ENCODE measurements around the gene NDUFB10.
"Not testable (repeated sequence)": the region's sequence is repeated elsewhere in the genome, so short reads cannot be mapped to it uniquely, and the experiment has no call there.

Gene NDUFB10

DNA sequence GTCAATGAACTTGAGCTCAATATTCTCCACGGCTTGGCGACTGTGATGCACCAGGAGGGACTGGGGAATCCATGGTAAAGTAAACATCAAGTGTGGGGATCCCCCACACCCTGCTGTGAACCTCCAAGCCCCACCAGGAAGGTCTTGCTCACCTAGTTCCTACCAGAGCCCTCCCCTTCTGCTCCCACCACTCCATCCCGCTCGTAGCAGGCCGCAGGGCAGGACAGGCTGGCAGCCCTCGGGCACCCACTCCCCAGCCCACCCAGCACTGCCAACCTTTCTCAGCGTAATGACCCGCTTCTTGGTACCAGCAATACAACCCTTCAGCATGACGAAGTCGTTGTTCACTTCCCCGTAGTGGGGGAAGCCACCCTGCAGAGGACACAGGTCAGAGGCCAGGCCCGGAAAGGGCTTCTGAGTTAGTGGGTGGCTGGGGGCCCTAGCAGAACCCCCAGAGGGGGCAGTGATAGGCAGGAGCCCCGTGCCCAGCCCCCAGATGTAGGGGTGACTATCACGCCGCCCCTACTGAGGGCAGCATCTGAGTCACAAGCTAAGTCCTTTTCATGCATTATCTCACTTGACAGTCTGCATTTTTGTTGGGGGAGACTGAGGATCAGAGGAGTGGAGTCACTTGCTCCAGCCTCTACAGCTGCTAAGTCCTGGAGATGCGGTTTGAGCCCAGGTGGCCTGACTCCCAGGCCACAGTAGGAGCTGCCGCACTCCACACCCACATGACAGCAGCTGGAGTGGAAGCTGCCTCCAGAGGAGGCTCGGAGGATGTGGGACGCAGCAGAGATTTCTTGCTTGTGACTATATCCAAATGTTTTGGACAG, 13.6 kb upstream of the NDUFB10 start:
- in situ Hi-C loops (cut with MboI; ENCODE audit: low sequenced_read_pairs): no loop called here

DNA sequence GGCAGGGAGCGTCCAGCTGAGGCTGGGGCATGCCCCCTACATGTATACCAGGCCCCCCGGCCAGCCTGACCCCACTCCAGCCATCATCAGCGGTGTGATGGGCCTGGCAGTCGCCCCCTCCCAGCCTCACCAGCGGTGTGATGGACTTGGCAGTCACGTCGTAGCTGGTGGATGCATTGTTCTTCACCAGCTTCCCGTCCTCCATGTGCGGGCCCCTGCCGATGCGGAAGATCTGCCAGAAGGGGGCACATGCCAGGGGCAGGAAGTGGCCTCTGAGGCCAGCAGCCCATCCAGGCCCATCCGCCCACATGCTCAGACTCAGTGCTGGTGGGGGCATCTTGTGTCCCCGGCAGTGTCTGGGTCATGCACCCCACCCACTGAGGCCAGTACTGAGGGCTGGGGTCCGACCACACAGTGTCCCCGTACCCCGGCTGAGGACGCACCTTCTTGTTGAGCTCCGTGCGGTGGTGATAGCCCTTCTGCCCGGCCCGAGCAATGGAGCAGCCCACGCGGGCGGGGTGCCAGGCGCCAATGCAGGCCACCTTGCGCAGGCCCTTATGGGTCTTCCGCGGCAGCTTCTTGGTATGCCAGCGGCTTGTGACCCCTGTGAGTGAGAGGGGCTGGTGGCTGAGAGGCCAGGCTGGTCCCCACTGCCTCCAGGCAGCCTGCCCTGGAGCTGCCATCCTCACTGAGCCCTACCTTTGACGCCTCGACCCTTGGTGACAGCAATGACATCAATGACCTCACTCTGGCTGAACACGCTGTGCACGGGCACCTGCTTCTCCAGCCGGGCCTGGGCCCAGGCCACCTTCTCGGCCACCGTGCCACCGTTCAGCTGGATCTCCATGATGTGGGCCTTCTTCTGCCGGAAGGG, 12.6 kb upstream of the NDUFB10 start:
- in situ Hi-C loops (cut with MboI; ENCODE audit: low sequenced_read_pairs): no loop called here

DNA sequence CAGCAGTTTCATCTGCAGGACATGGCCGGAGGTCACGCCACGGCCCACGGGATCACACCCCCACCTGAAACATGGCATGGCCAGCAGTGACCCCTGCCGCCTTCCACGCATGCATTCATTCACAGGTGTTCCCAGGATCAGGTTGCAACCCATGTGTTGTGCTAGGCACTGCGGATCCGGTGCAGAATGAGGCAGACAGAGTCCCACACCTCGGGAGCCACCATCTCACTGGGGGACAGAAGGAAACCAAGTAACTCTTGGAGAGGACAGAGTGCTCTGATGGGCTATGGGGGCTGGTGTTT, 12.0 kb upstream of the NDUFB10 start:
- in situ Hi-C loops (cut with MboI; ENCODE audit: low sequenced_read_pairs): no loop called here

DNA sequence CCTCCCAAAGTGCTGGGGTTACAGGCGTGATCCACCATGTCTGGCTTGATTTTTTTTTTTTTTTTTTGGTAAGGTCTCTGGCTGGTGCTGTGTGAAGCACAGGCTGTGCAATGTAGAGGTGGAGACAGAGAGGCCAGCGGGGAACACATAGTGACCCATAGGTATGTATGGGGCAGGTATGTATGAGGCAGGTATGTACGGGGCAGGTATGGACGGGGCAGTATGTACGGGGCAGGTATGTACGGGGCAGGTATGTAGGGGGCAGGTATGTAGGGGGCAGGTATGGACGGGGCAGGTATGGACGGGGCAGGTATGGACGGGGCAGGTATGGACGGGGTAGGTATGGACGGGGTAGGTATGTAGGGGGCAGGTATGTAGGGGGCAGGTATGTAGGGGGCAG, 9.8 kb upstream of the NDUFB10 start:
- in situ Hi-C loops (cut with MboI; ENCODE audit: low sequenced_read_pairs): no loop called here

DNA sequence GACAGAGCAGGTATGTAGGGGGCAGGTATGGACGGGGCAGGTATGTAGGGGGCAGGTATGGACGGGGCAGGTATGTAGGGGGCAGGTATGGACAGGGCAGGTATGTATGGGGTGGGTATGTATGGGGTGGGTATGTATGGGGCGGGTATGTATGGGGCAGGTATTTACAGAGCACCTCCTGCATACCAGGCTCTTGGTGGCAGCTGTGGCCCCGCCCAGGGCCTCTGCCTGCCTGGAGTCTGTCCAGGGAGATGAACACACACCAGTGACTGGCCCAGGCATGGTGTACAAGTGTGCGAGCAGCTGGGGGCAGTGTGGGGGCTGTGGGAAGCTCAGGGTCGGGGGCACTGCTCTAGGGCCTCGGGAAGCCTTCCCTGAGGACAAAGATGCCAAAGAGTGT, 9.3 kb upstream of the NDUFB10 start:
- in situ Hi-C loops (cut with MboI; ENCODE audit: low sequenced_read_pairs): no loop called here

DNA sequence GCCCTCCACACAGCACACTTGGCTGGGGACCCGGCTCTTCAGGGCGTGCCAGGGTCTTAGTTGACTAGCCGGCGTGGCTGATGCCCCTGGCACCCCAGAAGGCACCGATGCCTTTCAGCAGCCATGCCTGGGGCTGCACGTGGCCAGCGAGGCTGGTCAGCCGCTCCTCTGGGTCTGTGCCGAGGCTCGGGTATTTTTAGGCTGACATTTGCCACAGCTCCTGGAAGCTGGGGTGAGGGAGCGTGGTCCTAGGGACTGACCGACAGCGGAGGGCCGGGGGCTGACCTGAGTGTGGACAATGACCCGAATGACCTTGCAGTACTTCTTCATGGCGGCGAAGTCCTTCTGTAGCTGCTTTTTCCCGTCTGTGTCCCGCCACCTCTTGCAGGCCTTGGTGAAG, 8.8 kb upstream of the NDUFB10 start:
- in situ Hi-C loops (cut with MboI; ENCODE audit: low sequenced_read_pairs): no loop called here

DNA sequence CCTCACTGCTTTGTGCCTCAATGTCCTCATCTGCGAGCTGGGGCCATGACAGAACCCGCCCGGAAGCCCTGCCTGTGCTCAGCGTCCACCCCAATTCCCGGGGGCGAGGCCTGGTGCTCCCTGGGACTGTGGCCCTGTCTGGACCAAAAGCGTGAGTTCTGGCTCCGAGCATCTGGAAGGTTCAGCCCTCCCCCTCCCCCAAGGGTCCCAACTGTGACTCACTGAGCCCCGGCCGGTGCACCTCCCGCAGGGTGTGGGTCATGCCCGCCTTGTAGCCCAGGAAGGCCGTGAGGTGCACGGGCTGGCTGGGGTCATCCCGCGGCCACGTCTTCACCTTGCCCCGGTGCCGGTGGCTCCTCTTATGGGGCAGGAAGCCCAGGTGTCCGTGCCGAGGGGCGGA, 5.6 kb upstream of the NDUFB10 start:
- in situ Hi-C loops (cut with MboI; ENCODE audit: low sequenced_read_pairs): no loop called here

DNA sequence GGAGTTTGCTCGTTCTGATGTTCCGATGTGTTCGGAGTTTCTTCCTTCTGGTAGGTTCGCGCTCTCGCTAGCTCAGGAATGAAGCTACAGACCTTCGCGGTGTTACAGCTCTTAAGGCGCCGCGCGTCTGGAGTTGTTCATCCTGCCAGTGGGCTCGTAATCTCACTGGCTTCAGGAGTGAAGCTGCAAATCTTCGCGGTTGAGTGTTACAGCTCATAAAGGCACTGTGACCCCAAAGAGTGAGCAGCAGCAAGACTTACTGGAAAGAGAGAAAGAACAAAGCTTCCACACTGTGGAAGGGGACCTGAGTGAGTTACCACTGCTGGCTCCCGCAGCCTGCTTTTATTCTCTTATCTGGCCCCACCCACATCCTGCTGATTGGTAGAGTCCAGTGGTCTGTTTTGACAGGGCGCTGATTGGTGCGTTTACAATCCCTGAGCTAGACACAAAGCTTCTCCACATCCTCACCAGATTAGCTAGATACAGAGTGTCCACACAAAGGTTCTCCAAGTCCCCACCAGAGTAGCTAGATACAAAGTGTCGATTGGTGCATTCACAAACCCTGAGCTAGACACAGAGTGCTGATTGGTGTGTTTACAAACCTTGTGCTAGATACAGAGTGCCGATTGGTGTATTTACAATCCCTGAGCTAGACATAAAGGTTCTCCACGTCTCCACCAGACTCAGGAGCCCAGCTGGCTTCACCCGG, 1.8 kb upstream of the NDUFB10 start:
- in situ Hi-C loops (cut with MboI; ENCODE audit: low sequenced_read_pairs): not testable (repeated sequence)

DNA sequence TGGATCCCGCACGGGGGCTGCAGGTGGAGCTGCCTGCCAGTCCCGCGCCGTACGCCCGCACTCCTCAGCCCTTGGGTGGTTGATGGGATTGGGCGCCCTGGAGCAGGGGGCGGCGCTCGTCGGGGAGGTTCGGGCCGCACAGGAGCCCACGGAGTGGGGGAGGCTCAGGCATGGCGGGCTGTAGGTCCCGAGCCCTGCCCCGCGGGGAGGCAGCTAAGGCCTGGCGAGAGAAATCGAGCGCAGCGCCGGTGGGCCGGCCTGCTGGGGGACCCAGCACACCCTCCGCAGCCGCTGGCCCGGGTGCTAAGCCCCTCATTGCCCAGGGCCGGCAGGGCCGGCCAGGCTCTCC, 1.2 kb upstream of the NDUFB10 start:
- in situ Hi-C loops (cut with MboI; ENCODE audit: low sequenced_read_pairs): not testable (repeated sequence)

DNA sequence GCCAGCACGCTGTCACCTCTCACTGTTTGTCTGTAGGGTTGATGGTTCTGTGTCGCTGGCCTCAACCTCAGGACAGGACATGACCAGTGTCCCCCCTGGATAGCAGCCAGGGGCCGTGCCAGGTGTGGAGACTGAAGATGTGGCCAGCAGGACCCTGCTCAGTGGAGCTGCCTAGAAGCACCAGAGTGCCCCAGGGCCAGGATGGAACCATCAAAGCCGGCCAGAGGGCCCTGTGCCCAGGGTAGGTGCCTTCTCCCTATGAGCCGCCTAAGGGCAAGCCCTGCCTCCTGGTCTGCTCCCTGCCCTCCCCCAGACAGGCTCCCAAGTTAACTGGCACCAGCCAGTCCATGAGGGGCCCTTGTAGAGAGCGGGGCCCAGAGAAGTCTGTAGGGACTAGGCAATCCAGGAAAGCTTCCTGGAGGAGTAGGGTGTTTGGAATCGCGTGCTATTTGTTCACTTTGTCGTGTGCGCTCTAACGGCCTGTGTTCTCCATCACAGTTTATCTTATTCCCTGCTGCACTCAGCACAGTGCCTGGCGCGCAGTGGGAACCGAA, 546 bp upstream of the NDUFB10 start:
- in situ Hi-C loops (cut with MboI; ENCODE audit: low sequenced_read_pairs): no loop called here

DNA sequence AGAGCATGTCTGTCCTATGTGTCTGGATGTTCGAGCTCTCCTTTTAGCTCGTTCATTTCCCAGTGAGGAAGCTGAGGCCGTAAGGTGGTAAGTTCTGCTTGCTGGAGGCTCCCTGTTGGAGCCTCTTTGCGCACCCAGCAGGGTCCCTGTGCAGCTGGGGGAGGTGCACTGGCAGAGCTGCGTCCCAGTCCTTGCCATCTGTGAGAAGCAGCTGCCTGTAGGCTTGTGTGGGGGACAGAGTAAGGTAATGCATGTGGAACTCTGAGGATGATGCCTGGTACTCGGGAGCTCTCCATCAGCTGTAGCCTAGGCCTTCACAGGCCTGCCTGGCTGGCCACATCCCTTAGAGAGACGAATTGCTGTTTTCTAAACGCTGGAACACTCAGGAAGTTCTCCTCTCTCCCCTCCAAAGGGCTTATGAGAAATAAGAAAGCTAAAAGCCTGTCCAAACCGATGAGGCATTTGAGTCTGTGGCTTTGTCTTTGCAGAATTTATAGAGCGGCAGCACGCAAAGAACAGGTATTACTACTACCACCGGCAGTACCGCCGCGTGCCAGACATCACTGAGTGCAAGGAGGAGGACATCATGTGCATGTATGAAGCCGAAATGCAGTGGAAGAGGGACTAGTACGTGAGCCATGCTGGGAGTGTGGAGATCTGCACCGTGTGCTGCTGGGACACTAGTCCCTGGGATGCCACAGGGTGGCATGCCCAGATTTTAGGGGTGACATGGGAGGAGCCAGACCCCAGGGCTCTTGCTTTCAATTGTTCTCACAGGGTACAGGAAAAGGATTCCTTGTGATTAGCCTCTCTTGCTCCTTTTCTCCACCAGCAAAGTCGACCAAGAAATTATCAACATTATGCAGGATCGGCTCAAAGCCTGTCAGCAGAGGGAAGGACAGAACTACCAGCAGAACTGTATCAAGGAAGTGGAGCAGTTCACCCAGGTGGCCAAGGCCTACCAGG, 1.6 kb downstream of the NDUFB10 start:
- in situ Hi-C loops (cut with MboI; ENCODE audit: low sequenced_read_pairs): no loop called here

DNA sequence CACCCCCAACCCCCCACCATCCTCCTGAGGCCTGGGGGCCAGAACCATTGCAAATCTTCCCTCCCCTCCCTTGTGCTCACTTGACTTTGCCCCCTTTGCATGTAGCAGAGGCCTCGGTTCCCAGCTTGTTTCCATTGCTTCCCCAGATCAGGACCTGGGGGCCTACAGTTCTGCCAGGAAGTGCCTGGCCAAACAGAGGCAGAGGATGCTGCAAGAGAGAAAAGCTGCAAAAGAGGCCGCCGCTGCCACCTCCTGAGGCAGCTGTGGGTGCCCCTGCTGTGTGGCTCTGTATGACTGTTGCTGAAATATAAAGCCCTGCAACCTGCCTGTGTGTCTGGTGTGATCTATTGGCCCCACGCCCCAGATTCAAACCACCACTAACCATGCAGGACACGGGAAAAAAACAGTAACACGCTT, 2.3 kb downstream of the NDUFB10 start:
- in situ Hi-C loops (cut with MboI; ENCODE audit: low sequenced_read_pairs): no loop called here

DNA sequence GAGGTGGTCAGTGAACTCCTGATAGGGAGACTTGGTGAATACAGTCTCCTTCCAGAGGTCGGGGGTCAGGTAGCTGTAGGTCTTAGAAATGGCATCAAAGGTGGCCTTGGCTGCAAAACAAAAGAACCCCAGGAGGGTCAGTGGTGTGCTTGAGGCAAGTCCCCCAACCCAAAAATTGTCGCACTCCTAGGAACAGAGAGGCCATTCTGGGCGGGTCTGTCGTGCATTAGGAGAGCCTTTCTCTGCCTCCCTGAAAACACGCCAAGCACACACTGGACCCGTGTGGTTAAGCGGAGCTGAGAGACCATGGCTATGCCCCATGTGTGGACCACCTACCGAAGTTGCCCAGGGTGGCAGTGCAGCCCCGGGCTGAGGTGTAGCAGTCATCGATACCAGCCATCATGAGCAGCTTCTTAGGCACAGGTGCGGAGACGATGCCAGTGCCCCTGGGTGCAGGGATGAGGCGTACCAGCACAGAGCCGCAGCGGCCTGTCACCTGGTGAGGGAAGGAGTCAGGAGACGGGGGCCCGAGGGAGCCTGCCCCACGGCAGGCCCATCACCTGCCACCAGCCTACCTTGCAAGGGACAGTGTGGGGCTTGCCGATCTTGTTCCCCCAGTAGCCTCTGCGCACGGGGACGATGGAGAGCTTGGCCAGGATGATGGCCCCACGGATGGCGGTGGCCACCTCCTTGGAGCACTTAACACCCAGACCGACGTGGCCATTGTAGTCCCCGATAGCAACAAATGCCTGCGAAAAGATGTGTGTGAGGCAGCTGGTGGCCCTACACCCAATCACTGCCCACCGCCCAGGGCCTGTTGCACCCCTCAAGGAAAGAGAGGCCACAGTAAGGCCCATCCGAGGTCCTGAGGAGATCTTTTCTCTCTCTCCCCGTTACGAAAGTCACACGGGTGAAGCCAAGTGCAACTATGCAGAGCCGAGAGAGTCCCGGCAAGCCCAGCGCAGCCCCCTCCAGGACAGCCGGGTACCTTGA, 3.1 kb downstream of the NDUFB10 start:
- in situ Hi-C loops (cut with MboI; ENCODE audit: low sequenced_read_pairs): not testable (repeated sequence)

DNA sequence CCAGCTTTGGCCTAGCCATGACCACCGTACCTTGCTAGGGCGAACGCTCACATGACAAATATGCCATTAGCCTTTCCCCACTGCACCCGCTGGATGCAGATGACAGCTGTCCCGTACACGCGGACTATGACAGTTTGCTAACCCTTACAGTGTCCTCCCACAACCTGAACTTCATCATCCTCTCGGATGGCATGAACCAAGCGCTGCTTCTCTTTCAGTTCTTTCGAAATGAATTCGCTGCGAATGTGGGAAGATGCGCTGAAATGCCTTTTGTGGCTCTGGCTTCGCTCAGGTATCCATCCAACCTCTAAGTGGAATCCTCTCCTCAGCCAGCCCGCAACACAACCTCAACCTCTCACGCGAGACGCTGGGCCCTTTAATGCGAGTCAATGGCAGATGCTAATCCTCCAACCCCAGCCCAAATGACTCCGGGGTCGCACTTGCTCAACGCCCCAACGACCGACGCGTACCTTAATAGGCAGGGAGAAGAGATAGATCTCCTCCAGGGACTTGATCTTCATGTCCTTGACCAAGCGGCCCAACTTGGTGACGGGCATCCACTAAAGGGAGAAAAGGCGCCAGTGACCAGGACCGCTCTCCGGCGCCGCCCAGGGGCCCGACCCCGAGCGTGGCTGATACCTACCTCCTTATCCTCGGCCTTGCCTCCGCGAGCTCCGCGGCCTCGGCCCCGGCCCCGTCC, 4.6 kb downstream of the NDUFB10 start:
- in situ Hi-C loops (cut with MboI; ENCODE audit: low sequenced_read_pairs): no loop called here

DNA sequence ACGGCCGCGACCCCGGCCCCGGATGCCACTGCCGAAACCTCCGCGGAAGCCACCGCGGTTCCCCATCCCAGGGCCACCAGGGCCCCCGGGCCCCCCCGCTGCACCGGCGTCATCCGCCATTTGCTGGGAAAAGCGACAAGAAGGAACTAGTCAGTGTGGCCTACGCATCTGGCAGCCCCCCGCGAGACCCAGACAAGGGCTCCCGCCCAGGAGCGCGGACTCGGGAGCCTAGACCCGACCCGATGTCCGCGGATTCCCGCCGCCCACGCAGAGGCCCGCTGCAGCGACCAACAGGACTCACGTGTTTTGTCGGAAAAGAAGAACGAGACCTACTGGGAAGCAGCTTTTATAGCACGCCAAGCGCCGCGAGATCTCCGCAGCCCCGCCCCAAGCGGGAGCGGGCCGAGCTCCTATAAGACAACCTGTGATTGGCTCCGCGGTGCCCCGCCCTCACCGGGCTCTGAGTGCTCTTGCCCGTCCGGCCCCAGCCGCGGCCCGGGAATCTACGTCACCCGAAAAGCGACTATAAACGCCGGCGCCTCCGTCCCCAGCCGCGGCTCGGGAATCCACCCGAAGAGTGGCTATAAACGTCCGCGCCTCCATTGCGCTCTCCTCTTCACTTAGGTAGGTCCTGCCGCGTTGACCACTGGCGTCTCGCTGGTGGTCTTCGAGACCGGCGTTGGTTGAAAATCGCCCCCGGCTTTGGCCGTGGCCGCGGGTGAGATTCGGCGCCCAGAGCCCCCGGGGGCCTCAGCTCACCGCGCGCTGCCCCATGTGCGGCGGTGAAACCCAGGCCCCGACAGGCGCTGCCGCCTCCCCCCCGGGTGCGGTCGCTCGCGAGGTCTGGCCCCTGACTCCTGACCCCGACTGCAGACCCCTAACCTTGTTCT, 5.4 kb downstream of the NDUFB10 start, which contains the start of gene RPS2:
TSS of gene RPS2 (minus strand) at position 321 of the 890 bp plus-strand sequence. CDS start at position 120, 201 bp downstream.
- in situ Hi-C loops (cut with MboI; ENCODE audit: low sequenced_read_pairs): no loop called here

DNA sequence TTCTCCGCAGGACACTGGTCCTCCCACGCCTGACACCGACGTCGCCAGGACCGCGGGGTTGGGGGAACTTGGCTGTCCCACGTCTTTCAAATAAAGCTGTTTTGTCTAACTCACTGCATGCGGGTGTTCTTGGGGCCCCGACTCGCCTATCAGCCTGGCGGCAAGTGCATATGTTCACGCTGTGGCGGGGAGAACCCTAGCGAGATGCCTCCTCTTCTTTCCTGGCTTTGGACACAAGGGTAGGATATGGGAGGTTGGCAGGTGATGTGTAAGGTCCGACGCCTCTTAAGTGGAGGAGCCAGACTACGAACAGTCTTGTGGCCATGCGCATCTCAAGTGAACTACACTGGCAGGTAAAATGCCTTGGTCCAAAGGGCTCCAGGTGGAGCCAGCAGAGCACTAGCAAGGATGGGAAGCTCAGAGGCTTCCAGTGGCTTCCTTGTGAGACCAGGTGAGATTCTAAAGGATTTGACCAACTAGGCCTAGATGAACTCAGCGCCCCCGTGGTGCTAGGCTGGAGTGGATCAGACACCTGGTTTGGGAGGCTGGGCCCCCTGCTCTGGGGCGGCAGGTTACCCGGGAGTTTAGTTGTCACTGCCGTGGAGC, 6.2 kb downstream of the NDUFB10 start:
- in situ Hi-C loops (cut with MboI; ENCODE audit: low sequenced_read_pairs): no loop called here

DNA sequence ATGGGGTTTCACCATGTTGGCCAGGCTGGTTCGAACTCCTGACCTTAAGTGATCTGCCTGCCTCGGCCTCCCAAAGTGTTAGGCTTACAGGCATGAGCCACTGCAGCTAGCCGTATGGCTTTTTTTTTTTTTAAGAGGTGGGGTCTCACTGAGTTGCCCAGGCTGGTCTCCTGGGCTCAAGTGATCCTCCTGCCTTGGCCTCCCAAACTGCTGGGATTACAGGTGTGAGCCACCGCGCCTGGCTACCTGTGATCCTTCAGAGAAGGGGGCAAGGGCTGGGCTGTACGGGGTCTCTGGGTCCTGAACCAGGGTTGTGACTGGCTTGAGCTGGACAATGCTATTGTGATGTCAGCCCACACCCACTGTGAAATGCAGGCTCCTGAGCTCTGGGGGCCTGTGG, 7.1 kb downstream of the NDUFB10 start, which contains the start of gene RNF151:
TSS of gene RNF151 (plus strand) at position 397 of the 400 bp plus-strand sequence. CDS start 26 bp downstream, outside the sequence.
- in situ Hi-C loops (cut with MboI; ENCODE audit: low sequenced_read_pairs): no loop called here

All from HL-60/S4 treated with retinoic acid at 250 ng/mL for 4 days and 3 days (cell line).